Non-pigmented ciliary epithelial cell (primary cell): Measurements from ENCODE around the gene SPATA2L.

Source experiments
- DNase-seq: peaks from one replicate; pipeline ENCODE4 v3.0.0-alpha.2; 2010; ENCODE audit warnings: low read depth

The SPATA2L gene

DNA sequence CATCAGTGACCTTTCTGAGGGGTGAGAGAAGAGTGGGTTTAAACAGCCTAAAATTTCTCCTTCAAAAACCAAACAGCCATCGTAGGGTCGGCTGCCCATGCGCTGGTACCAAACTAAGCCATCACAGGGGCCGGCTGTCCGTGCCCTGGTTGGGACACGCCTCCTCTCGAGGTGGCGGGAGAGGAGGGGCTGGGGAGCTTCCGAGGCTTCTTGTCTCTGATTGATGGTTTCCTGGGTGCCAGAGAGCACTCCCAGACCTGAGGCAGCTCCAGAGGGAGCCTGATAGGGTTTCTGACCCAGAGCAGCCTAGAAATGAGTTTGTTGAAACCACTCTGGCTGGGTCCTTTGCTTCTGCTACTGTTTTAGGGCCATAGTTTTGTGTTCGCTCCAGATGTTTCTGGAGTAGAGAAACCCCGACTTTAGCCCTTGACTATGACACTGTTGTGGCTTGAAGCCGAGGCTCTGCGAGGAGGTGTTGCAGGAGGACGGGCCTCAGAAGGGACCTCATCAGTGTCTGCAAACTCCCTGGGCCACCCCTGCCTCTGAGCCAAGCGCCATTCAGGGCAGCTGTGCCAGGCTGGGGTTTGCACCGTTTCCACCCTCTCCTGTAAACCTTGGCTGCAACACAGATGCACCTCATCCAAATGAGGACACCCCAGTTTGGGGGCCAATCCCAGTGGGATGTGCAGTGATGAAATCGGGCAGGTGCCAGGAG is 26.1 kb upstream of the SPATA2L start:
- no peak for DNase-seq

DNA sequence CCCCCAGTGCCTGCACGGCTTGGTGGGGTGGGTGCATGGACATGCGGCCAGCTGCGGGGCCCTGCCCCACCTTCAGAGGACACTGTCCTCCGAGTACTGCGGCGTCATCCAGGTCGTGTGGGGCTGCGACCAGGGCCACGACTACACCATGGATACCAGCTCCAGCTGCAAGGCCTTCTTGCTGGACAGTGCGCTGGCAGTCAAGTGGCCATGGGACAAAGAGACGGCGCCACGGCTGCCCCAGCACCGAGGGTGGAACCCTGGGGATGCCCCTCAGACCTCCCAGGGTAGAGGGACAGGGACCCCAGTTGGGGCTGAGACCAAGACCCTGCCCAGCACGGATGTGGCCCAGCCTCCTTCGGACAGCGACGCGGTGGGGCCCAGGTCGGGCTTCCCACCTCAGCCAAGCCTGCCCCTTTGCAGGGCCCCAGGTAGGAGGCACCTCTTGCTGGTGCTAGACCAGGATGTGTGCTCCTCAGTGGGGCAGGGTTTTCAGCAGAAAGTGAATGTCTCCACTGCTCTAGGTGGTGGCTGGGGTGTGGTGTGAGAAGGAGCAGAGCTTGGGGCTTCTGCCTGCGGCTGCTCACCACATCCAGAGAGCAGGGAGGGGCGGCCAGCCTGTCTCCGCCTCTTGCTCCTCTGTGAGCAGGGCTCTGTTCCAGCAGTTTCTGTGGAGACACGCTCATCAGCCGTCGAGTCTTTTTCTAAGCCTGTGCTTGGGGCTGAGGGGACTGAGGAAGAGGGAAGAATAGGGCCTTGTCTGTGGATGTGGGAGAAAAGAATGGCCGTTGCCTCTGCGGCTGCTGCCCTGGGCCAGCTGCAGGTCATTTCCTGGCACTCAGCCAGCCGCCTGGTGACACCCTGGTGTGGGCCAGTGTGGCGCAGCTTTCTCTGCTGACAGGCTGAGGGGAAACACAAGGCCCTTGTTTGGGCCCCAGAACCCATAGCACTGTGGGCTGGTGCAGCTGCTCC is 22.1 kb upstream of the SPATA2L start:
- no peak for DNase-seq

DNA sequence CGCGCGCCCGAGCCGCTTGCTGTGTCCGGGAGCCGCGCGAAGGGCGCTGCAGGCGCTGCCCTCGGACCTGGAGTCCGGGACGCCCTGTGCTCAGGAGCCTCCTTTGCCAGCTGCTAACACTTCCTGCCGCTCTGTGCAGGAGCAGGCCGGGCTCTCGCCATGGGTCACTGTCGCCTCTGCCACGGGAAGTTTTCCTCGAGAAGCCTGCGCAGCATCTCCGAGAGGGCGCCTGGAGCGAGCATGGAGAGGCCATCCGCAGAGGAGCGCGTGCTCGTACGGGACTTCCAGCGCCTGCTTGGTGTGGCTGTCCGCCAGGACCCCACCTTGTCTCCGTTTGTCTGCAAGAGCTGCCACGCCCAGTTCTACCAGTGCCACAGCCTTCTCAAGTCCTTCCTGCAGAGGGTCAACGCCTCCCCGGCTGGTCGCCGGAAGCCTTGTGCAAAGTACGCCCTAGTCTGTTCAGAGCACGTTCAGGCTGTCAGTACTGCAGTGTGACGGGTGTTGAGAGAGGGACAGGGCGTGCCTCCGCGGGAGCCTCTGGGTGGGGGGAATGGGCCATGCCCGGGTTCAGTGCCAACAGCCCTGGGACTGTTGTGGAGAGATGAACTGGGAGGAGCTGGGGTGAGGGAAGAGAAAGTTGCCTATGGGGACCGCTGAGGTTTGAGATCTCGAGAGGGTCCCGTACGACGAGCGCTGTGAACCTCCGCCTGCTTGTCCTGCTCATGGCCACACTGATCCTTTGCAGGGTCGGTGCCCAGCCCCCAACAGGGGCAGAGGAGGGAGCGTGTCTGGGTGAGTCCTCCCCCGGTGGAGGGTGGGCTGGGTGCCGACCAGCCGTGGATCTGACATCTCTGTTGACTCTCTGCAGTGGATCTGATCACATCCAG is 21.1 kb upstream of the SPATA2L start:
- DNase-seq: no peak

DNA sequence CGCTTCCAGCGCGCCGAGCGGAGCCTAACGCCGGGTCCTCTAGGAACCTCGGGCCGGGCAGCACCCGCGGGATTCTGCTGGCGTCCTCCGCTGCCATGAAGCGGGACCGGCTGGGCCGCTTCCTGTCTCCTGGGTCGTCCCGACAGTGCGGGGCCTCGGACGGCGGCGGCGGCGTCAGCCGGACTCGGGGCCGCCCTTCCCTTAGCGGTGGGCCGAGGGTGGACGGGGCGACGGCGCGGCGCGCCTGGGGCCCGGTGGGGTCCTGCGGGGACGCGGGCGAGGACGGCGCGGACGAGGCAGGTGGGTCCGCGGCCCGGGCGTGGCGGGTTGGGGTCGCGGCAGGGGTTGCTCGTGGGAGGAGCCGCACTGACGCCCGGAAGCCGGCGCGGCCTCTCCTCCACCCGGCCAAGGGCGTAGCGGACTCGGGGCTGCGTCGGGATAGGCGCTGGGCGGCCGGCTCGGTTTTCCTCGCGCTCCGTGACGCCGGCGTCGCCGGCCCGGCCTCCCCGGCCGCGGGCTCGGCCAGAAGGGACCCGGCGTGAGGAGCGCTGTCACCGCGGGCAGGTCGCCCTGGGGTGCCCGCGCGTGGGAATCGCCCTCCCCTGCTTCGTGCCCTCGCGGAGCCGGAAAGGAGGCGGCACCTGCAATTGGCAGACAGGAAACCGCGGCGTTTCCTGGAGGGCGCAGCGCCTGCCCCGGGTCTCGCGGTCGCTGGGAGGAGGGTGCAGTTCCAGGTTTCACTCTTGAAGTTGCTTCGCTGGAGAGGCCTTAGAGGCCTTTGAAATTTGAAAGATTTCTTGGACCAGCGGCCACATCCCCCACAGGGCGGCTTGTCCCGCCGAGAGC is 20.3 kb upstream of the SPATA2L start:
- DNase-seq: no peak

DNA sequence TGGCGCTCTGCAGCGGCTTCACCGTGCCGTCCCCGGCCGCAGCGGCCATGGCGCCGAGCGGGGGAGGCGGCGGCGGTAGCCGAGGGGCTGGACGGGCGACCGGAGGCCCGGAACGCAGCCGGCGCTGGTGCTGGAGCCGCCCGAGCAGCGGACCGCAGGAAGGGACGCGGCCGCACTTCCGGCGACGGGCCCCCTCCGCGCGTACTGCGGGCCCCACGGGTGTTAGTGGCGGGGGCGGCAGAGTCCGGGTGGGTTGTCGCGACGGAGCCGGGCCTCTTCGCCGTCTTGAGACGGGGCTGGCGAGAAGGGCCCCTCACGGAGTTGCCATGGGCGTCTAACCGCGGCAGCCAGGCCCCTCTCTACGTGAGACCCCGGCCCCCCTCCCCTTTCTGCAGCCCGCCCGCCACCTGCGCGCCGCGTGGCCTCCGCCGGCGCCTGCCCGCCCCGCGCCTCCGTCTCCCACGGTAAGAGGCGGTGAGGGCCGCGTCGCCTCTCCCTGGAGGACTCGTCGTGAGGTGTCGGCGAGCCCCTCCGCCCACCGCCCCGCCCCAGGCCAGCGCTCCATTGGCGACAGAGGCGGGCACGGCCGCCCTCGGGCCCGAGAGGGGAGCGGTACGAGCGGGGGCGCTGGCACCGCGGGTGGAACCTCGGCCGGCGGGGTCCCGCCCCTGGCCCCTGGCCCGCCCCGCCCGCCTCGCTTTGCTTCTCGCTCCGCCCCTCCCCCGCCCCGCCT is 19.5 kb upstream of the SPATA2L start, which contains the start of the genes VPS9D1 and ZNF276:
Gene VPS9D1, minus strand, starts transcription at position 86 of the 733 bp plus-strand sequence. Its CDS starts 37 bp downstream, at position 49.
Gene ZNF276, plus strand, starts transcription at position 725 of the 733 bp plus-strand sequence. CDS start 104 bp downstream, outside the sequence.
- no peak for DNase-seq

DNA sequence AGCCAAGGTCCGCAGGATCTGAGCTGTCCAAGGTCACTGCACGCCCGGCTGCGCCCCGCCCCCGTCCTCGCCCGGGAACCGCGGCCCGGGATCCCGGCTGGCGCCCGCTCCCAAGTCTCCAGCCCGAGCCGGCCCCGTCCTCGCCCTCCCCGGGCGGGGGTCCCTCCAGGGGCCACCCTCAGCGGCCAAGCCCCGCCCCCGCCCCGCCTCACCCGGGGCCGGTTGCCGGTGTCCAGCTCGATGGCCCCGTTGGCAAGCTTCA is 19.0 kb upstream of the SPATA2L start:
- no peak for DNase-seq

DNA sequence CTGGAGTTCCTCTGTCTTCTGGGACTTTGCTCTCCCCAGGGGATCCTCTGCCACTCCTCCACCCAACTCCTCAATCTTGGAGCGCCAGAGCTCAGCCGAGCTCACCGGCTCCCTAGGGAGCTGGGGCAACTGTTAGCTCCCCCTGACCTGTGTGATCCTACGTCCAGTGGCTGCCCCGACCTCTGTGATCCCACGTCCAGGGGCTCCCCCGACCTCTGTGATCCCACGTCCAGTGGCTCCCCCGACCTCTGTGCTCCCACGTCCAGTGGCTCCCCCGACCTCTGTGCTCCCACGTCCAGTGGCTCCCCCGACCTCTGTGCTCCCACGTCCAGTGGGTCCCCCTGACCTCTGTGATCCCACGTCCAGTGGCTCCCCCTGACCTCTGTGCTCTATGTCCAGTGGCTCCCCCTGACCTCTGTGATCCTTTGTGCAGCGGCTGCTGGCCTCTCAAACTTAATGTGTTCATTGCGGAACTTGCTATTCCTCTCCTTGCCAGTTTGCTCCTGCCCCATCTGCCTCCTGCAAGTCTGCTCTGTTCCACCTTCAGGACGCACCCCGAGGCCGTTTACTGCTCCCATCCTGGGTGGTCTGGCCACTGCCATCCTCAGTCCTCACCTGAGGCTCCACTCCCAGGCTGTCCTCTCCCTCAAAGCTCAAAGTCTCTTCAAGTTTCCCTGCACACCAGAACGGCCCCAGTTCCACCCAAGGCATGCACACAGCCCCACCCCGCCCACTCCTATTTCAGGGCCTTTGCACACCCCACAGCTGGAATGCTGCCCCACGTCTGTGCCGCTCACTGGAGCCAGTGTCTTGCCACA is 16.4 kb upstream of the SPATA2L start:
- DNase-seq: no peak

DNA sequence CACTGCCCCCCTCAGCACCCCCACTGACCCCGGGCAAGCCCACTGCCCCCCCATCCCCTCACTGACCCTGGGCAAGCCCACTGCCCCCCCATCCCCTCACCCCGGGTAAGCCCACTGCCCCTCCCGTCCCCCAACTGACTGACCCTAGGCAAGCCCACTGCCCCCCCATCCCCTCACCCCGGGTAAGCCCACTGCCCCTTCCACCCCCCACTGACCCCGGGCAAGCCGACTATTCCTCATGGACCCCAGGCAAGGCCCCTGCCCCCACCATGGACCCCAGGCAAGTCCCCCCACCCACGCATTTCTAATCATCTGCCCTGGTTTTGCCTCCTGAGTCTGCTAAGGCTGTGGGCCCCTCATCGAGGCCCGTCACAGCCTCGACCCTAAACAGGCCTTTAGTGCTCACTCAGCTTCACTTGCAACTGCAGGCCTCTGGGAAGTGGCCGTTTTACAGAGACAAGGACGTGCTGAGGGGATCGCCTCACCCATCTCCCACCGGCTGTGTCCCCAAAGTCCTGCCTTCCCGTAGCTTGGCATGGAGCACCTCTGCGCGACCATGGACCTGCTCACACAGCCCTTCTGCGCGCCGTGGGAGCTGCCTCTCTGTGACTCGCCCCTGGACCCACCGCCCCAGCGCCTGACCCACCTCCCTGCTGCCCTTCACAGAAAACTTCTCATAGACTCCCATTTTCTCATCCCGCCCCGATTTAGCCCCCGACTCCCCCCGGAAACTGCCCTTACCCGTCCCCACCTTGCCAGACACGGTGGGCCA is 15.6 kb upstream of the SPATA2L start:
- no peak for DNase-seq

DNA sequence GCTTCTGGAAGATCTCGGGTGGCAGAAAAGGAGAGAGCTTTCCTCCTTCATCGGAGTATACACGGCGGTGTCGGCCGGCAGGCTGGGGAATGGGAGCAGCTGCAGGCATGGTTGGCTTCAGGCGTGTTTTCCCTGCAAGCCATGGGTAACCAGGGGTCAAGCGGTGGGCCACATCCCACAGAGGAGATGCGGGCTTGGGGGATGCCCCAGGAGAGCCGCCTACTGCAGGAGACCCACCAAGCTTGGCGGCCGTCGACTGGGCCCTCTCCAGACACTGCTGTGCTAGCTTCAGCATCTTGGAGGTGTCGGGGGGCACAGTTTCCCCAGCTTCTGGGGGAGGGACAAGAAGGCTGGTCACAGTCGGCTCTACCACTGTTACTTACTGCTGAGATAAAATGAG is 15.0 kb upstream of the SPATA2L start:
- DNase-seq: no peak

DNA sequence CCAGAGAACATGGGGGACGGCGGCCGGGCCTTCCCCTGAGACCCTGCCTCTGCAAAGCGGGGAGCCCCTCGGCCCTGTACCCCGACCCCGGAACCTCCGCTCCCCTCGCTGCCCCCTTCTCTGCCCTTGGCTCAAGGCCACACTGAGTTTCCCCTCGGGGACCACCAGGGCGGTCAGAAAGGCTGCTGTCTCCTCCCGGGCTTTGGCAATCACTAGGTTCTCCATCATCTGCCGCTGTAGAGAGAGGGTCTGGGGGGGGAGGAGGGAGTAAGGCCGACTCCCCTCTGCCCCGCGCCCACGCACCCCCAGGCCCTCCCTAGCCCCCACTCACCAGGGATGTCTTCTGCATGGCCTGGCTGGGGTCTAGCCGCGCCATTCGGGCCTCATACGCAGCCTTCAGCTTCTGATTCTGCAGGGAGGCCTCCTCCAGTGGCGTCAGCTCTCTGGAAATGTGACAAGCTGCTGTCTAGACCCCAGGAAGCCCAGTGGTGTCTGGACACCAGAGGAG is 10.8 kb upstream of the SPATA2L start:
- DNase-seq: no peak

DNA sequence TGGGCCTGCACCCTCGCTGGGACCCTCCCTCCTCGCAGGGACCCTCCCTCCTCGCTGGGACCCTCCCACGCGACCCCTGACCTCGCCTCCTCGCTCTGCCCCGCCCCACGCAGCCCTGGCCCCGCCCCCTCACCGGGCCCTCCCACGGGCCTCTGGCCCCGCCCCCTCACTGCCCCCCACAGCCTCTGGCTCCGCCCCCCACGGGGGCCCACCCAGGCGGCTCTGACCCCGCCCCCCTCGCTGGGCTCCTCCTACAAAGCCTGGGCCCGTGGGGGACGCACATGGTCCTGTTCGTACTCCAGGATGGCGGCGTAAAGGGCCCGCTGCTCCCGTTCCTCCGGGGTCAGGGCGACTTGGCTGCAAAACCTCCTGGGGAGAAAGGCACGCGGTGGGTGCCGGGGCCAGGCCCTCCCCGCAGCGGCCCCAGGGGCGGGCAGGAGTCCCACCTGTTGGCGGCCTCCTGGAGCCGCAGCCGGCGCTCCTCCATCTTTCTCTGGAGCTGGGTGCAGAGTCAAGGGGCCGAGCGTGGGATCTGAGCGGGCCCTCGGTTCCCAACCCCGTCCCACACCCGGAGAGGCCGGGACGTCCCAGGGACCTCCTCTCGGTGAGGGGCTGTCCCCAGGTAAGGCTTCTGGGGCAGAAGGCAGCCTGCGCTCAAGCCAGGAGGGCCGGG is 10.2 kb upstream of the SPATA2L start:
- DNase-seq: no peak

DNA sequence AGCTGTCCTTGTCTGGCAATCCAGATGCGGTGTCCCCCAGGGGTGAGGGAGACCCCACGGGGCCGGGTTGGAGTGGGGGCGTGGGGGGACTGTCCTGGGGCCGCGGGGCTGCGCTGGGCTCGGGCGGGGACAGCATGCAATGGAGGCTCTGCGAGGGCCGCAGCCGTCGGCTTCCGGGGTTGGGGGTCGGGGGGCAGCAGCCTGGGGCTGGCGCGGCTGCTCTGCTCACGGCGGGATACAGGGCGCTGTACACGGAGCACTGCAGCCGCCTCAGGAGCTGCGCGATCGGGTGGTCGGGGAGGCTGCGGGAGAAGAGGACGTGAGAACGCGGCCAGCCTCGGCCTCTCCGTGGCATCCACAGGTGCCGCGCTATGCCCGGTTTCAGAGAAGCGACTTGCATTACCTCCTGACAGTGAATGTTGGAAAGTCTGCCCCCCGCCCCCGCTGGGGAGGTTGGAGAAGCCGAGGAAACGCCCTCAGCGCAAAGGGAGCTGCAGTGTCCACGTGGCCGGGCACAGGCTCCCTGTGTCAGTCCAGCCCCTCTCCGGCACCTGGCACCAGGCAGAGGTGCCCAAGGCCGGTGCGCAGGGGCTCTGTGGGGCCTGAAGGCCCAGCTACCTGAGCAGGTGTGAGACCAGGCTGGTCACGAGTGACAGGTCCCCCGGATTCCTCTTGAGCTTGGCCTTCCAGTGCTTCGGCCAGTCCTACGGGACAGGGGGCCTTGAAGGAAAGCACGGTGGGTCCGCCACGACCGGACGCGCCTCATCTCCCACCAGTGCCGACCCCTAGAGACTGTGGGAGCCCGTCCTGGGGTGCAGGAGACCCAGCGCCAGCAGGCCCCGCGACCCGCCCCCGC is 9.4 kb upstream of the SPATA2L start:
- DNase-seq: no peak

DNA sequence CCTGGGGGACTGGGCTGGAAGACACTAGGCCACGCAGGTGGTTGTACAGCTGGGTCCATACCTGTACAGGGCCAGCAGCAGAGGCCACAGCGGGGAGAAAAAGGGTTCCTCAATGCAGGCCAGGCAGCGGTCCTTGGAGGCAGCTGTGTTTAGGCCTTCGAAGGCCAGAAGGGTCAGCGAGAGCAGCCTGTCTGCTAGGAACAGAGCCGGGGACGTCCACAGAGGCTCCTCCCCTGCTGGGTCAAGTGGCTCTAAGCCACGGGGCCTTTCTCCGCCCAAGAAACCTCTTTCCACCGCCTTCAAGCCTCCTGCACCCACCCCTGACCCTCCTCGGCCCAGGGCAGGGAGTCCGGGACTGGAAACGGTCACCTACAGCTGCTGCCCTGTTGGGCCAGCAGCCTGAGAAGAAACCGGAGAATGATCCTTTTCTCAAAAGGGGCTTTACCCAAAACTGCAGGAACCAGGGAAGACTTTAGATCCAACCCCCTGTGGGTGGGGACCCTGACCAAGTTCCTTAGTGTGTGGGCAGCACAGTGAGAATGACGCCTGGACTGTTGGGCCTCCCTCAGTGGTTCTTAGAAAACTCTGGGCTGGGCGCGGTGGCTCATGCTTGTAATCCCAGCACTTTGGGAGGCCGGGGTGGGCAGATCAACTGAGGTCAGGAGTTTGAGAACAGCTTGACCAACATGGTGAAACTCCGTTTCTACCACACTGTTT is 8.4 kb upstream of the SPATA2L start:
- DNase-seq: no peak

DNA sequence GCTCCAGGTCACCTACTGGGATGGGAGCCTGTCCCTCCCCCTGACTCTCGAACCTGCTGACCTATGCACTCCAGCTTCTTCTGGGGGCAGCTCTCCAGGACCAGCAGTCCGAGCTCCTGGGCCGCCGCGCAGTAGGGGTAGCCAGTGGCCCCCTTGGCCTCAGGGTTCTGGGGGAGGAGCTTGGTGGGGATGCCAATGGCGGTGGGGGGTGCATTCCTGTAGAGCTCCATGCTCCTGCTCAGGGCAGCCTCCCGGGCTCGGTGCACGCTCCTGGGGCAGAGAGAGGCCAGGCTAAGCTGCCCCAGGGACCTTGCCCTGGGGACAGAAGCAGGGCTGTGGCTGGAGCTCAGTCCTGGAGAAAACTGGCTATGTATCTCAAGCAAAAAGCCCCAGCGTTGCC is 7.7 kb upstream of the SPATA2L start:
- no peak for DNase-seq

DNA sequence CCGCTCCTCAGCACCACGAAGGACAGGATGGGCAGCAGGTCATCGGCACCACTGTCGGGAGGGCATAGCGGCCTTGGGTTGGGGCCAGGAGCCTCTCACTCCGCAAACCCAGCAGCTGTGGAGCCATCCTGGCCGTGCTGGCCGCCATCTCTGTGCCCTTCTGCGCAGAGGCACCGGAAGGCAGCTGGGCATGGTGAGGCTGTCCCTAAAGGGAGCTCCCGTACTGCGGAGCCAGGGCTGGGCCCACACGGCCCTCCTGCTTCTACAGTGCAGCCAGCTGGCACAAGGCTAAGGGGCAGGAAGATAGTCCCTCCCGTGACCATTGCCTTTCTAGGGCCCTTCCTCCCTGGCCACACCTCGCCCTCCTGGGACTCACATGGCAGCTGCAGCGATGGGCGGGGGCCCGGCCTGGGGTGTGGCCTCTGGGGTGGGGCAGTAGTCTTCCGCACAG is 7.0 kb upstream of the SPATA2L start:
- no peak for DNase-seq

DNA sequence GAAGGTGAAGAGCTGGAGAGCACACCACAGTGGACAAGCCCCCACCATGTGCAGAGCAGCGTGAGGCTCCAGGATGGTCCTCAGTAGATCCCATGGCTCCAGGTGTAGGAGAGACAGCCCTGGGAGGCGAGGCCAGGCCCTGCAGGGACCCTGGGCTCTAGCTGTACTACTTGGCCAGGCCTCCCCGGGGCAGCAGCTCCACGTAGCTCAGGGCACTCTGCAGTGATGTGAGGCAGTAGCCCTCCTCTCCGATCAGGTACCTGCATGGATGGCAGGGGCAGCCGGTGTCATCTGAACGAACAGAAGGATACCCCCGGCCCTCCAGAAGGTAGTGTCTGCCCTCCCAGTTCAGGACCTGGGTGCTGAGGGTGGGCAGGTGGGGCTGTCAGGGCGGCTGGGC is 6.2 kb upstream of the SPATA2L start:
- no peak for DNase-seq
